ENCODE measurements around the gene SDR42E1.

GRCh38 chr16:81946206-81946605, 65.1 kb downstream of the SDR42E1 start:
- TF ChIP-seq, protein P1, sequence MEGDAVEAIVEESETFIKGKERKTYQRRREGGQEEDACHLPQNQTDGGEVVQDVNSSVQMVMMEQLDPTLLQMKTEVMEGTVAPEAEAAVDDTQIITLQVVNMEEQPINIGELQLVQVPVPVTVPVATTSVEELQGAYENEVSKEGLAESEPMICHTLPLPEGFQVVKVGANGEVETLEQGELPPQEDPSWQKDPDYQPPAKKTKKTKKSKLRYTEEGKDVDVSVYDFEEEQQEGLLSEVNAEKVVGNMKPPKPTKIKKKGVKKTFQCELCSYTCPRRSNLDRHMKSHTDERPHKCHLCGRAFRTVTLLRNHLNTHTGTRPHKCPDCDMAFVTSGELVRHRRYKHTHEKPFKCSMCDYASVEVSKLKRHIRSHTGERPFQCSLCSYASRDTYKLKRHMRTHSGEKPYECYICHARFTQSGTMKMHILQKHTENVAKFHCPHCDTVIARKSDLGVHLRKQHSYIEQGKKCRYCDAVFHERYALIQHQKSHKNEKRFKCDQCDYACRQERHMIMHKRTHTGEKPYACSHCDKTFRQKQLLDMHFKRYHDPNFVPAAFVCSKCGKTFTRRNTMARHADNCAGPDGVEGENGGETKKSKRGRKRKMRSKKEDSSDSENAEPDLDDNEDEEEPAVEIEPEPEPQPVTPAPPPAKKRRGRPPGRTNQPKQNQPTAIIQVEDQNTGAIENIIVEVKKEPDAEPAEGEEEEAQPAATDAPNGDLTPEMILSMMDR (IDR thresholded peaks at IDR 0.05): no peak
- TF ChIP-seq POLR2A (IDR thresholded peaks at IDR 0.05) (no peak), POLR2AphosphoS5 (IDR thresholded peaks at IDR 0.05; ENCODE audit: insufficient read depth in 1 of 2, low read depth in 1 of 2) (no peak)
